HEK293T (cell line): ENCODE data around the gene MRPL23.

Experiments
- CTCF ChIA-PET: fragments of 350-600 bp; formaldehyde crosslinking; extraction: SDS; loops from one replicate; lab custom pipeline; 2021; ENCODE audit warnings: antibody characterized with exemption, inconsistent platforms; lab: Yijun Ruan, JAX
- POLR2A ChIA-PET: fragments of 350-600 bp; formaldehyde crosslinking; extraction: SDS; loops from one replicate; lab custom pipeline; 2020; ENCODE audit warnings: antibody characterized with exemption, inconsistent platforms; lab: Yijun Ruan, JAX
- DNase-seq: peaks from one replicate; pipeline ENCODE4 v3.0.0; 2012; ENCODE audit warnings: mixed read lengths; ENCODE audit errors: extremely low spot score
- ARNT ChIP-seq: fragments of 450-650 bp; IDR thresholded peaks from 2 replicates; pipeline ENCODE4 v1.6.1; 2017; ENCODE audit warnings: mild to moderate bottlenecking
- BHLHE40 ChIP-seq: fragments of 450-650 bp; IDR thresholded peaks from 2 replicates; pipeline ENCODE4 v1.6.1; 2016; ENCODE audit warnings: mild to moderate bottlenecking, moderate library complexity, borderline replicate concordance
- CTBP1 ChIP-seq: fragments of 450-650 bp; IDR thresholded peaks from 2 replicates; pipeline ENCODE4 v1.6.1; 2016; ENCODE audit warnings: borderline replicate concordance
- ELF4 ChIP-seq: fragments of 450-650 bp; IDR thresholded peaks from 2 replicates; pipeline ENCODE4 v1.6.1; 2017; ENCODE audit warnings: antibody characterized with exemption
- FOXA1 ChIP-seq: fragments of 450-650 bp; IDR thresholded peaks from 2 replicates; pipeline ENCODE4 v1.6.1; 2016; ENCODE audit warnings: mild to moderate bottlenecking
- FOXK2 ChIP-seq: fragments of 450-650 bp; IDR thresholded peaks from 2 replicates; pipeline ENCODE4 v1.6.1; 2016; ENCODE audit warnings: mild to moderate bottlenecking
- FOXM1 ChIP-seq: fragments of 450-650 bp; IDR thresholded peaks from 2 replicates; pipeline ENCODE4 v1.6.1; 2017; ENCODE audit warnings: mild to moderate bottlenecking, borderline replicate concordance
- HDGF ChIP-seq: fragments of 450-650 bp; IDR thresholded peaks from 2 replicates; pipeline ENCODE4 v1.6.1; 2017; ENCODE audit warnings: antibody characterized with exemption, borderline replicate concordance
- L3MBTL2 ChIP-seq: fragments of 450-650 bp; conservative IDR thresholded peaks from 2 replicates; pipeline ENCODE4 v1.6.1; 2016; ENCODE audit warnings: mild to moderate bottlenecking
- LEF1 ChIP-seq: fragments of 450-650 bp; IDR thresholded peaks from 2 replicates; pipeline ENCODE4 v1.6.1; 2017; ENCODE audit warnings: mild to moderate bottlenecking, borderline replicate concordance
- NFRKB ChIP-seq: fragments of 450-650 bp; IDR thresholded peaks from 2 replicates; pipeline ENCODE4 v1.6.1; 2016; ENCODE audit warnings: mild to moderate bottlenecking, moderate library complexity
- PKNOX1 ChIP-seq: fragments of 450-650 bp; IDR thresholded peaks from 2 replicates; pipeline ENCODE4 v1.6.1; 2016
- SP1 ChIP-seq: fragments of 450-650 bp; IDR thresholded peaks from 2 replicates; pipeline ENCODE4 v1.6.1; 2017
- SUZ12 ChIP-seq: fragments of 450-650 bp; IDR thresholded peaks from 2 replicates; pipeline ENCODE4 v1.6.1; 2016; ENCODE audit warnings: mild to moderate bottlenecking
- TARDBP ChIP-seq: fragments of 450-650 bp; IDR thresholded peaks from 2 replicates; pipeline ENCODE4 v1.6.1; 2016
- ZNF384 ChIP-seq: fragments of 450-650 bp; IDR thresholded peaks from 2 replicates; pipeline ENCODE4 v1.6.1; 2016

MRPL23 gene

DNA sequence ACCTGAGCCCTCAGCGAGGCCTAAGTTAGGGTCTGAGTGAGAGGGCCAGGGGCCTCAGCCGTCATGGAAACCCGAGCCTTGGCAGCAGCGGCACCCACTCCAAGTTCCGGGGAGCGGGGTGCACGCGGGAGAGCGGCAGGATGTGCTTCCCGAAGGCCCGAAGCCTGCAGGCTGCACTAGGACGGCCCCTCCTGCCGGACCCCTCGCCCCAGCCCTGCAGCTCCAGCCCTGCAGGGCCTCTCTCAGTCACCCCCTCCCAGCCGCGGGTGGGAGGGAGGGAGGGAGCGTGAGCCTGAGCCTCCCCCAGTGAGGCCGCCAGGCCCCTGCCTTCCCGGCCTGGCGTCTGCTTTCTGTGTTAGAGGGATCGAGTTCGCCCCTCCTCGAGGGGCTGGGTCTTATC, 22.6 kb downstream of the MRPL23 start:
- POLR2A ChIA-PET = no interaction called here
- CTCF ChIA-PET = interaction anchor here (0.9 to 1.0 kb wide), 3 partner anchors 65 to 182 kb away, joined by 3 to 4 read pairs (median 3); no protein-coding TSS in a partner anchor
- DNase-seq = no peak
- TF ChIP-seq LEF1 = no peak
- TF ChIP-seq CTBP1 = no peak
- no peak for TF ChIP-seq HDGF
- no peak for TF ChIP-seq FOXK2
- TF ChIP-seq SUZ12 = no peak
- no peak for TF ChIP-seq ELF4
- no peak for TF ChIP-seq TARDBP
- TF ChIP-seq ZNF384 = no peak
- no peak for TF ChIP-seq BHLHE40
- TF ChIP-seq FOXM1 = no peak
- TF ChIP-seq FOXA1 = no peak
- no peak for TF ChIP-seq L3MBTL2
- no peak for TF ChIP-seq PKNOX1
- no peak for TF ChIP-seq SP1
- no peak for TF ChIP-seq ARNT
- TF ChIP-seq NFRKB = no peak

- POLR2A ChIA-PET = no interaction called here
- CTCF ChIA-PET = interaction anchor here (0.6 kb wide), 1 partner anchor 30 kb away, joined by 3 read pairs; no protein-coding TSS in a partner anchor
- TF ChIP-seq PKNOX1 (no peak), FOXM1 (no peak), FOXK2 (no peak), FOXA1 (no peak), NFRKB (no peak), LEF1 (no peak), SUZ12 (no peak)
- DNase-seq = no peak
Observed at GRCh38 chr11:1970956-1971355, 23.8 kb downstream of the MRPL23 start.

DNA sequence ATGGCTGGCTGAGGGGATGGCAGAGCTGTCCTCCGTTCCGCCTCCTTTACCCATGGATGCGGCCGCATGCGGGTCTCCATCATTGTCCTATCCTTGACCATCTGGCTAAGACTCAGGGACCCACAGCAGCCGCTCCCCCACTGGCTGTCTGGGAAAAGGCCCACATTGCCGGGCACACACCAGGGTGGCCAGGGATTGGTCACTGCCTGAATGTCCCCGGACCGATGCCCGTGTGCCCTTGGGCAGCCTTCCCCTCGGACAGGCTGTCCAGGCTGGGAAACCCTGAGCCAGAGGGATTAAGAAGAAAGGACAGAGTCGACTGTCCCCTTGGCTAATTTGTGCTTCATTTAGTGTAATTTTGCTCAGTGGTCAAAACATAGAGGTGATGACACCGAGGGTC, 28.1 kb downstream of the MRPL23 start:
- no peak for DNase-seq
- POLR2A ChIA-PET = interaction anchor here (1.1 kb wide), 1 partner anchor 10 kb away, joined by 3 read pairs; no protein-coding TSS in a partner anchor
- TF ChIP-seq FOXM1 (no peak), ELF4 (no peak), FOXK2 (no peak), L3MBTL2 (no peak), FOXA1 (no peak), CTBP1 (no peak), TARDBP (no peak), HDGF (no peak), LEF1 (no peak), PKNOX1 (no peak), SP1 (no peak), SUZ12 (no peak), NFRKB (no peak)
- CTCF ChIA-PET = no interaction called here

DNA sequence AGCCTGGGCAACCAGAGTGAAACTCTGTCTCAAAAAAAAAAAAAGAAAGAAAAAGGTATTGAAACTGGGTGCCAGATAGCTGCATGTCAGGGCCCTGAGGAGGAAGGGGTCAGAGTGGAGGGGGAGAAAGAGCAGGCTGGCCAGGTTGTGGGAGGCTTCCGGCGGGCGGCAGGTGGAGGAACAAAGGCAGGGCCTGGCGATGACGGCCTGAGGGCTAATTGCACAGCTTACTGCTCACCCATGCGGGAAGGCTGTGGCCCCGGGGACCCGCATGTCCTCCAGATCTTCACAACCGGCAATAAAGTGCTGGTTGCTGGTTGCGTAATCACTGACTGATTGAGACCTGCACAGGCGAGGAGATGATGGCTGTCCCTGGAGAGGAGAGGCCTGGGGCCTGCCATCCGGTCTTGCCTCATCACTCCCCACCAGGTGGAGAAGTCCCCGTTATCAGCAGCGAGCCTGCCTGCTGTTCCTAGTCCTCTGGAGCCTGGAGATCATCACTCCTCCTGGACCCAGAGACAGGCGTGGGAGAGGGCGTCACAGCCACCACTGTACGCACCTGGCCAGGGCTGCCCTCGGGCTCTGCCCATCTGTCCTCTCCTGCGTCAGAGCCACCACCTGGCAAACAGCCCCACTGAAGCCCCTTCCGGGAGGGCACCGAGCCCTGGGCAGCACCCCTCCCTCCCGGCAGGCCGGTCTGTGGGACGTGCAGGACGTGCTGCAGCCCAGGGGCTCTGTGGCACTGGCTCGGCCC, 31.8 kb downstream of the MRPL23 start:
- CTCF ChIA-PET = interaction anchor here (0.6 kb wide), 1 partner anchor 12 kb away, joined by 6 read pairs; no protein-coding TSS in a partner anchor
- TF ChIP-seq CTBP1 (no peak), FOXA1 (no peak), ARNT (no peak), L3MBTL2 (no peak), TARDBP (no peak), LEF1 (no peak), PKNOX1 (no peak), ELF4 (no peak), SUZ12 (no peak), ZNF384 (no peak)
- no peak for DNase-seq
- POLR2A ChIA-PET = no interaction called here

DNA sequence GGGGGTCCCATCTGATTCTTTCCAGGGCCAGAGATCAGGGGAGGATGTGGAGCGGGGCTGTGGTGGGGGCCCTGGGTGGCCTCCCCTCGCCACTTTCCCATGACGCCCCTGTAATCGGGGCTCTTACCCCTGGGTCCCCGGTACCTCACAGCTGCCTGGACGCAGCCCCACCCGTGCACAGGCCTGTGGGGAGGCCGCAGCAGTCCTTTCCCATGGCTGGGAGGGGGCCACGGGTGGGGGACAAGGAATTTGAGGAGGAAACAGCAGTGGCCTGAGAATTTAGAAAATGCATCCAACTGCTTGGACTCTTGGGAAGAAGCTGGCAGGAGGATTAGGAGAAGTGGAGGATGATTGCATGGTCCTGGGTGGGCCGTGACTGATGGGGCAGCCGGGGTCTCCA, 32.5 kb downstream of the MRPL23 start:
- TF ChIP-seq SP1 (no peak), NFRKB (no peak), ARNT (no peak), FOXM1 (no peak), FOXA1 (no peak), LEF1 (no peak), SUZ12 (no peak), ZNF384 (no peak), HDGF (no peak), FOXK2 (no peak), CTBP1 (no peak), PKNOX1 (no peak), L3MBTL2 (no peak), ELF4 (no peak), BHLHE40 (no peak)
- CTCF ChIA-PET = interaction anchor here (1.1 kb wide), 1 partner anchor 173 kb away, joined by 4 read pairs; no protein-coding TSS in a partner anchor
- no peak for DNase-seq
- POLR2A ChIA-PET = no interaction called here
